ENCODE results near the gene HHLA2.

Gene HHLA2

DNA sequence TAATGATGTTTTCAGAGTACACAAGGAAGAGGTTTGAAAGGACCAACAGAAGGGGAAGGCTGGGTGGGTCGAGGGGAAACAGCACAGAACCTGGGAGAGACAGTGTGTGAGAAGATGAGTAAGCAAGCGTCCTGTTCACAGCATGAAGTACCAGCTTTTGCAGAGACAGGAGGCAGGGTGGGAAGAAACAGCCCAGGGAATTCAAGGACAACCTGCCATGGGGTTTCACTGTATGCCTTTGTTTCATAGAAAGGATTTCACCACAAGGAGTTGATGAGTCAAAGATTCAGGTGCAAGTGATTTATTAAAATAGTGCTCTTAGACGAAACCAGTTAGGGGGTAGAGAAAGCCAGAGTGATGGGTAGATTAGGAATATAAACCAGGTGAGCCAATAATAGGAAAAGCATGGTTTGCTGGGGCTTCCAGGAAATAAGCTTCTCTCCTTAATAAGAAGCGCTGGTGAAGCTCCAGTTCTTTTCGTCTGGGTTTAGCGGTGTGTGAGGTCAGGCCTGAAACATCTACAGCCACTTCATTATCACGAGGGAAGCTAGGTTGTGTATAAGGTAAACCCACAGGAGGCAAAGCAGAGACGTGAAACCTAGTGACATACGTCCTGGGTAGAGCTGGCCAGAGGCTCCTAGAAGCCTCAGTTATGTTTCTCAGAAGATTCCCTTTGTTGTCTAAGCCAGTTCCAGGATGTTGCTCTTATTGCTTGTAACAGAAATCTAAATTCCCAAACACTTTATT is 3.9 kb downstream of the HHLA2 start:
- no peak for TF ChIP-seq CTCF (IDR thresholded peaks at IDR 0.05; ENCODE audit: insufficient read depth, low read depth, low read length, missing control alignments)
- H3K4me3 ChIP-seq (ENCODE audit: low read length) = no peak overlapping the region
- peak; percentile 17 for DNase-seq (ENCODE audit: low read depth)

GRCh38 chr3:108301695-108302404 is 5.5 kb downstream of the HHLA2 start:
- no peak overlapping the region for H3K4me3 ChIP-seq (ENCODE audit: low read length)
- peak; percentile 29 for DNase-seq (ENCODE audit: low read depth)

DNA sequence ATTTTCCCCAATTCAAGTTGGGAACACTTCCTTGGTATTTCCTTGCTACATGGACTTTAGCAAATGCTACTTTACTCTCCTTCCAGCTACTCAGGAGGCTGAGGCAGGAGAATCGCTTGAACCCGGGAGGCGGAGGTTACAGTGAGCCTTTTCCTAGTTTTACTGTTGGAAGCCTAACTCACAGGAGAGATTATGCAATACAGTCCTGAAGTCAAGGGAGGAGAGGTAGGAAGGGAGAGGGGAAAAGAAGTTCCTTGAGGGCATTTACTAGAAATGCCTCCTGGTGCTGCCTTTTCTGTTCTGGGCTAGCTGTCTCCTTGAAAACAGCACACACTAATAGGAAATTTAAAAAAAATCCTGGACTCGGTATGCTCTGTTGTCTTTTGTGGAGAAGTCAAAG is 6.2 kb downstream of the HHLA2 start:
- DNase-seq (ENCODE audit: low read depth) = no peak
- no peak for TF ChIP-seq CTCF (IDR thresholded peaks at IDR 0.05; ENCODE audit: insufficient read depth, low read depth, low read length, missing control alignments)
- H3K4me3 ChIP-seq (ENCODE audit: low read length) = no peak overlapping the region

More at GRCh38 chr3:108301695-108302404, 5.5 kb downstream of the HHLA2 start:
- no peak for TF ChIP-seq CTCF (IDR thresholded peaks at IDR 0.05; ENCODE audit: insufficient read depth, low read depth, low read length, missing control alignments)

- H3K4me3 ChIP-seq (ENCODE audit: low read length) = no peak overlapping the region
- DNase-seq (ENCODE audit: low read depth) = peak; percentile 58
- no peak for TF ChIP-seq CTCF (IDR thresholded peaks at IDR 0.05; ENCODE audit: insufficient read depth, low read depth, low read length, missing control alignments)
These were observed 9.3 kb downstream of the HHLA2 start for GRCh38 chr3:108305484-108306172.

- TF ChIP-seq CTCF (IDR thresholded peaks at IDR 0.05; ENCODE audit: insufficient read depth, low read depth, low read length, missing control alignments) = no peak
- no peak overlapping the region for H3K4me3 ChIP-seq (ENCODE audit: low read length)
- DNase-seq (ENCODE audit: low read depth) = no peak
These were observed 15.4 kb downstream of the HHLA2 start for GRCh38 chr3:108311797-108312196.

GRCh38 chr3:108312656-108313055 is 16.3 kb downstream of the HHLA2 start:
- no peak overlapping the region for H3K4me3 ChIP-seq (ENCODE audit: low read length)
- TF ChIP-seq CTCF (IDR thresholded peaks at IDR 0.05; ENCODE audit: insufficient read depth, low read depth, low read length, missing control alignments) = no peak
- DNase-seq (ENCODE audit: low read depth) = no peak

Measured in epithelial cell of esophagus (primary cell).